ENCODE data around the gene GPT2.

DNA sequence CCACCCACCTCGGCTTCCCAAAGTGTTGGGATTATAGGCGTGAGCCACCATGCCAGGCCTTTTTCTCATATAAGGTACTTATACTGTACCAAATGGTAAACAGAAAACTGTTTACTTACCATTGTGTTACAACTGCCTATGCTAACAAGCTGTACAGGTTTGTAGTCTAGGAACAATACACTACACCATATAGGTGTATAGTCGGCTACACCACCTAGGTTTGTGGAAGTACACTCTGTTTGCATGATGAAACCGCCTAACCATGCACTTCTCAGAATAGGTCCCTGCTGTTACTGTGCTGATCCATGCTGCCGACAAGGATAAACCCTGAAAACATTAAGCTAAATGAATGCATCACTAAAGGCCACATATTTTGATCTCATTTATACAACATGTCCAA lies 70.4 kb downstream of the GPT2 start:
- TF ChIP-seq, protein P1, sequence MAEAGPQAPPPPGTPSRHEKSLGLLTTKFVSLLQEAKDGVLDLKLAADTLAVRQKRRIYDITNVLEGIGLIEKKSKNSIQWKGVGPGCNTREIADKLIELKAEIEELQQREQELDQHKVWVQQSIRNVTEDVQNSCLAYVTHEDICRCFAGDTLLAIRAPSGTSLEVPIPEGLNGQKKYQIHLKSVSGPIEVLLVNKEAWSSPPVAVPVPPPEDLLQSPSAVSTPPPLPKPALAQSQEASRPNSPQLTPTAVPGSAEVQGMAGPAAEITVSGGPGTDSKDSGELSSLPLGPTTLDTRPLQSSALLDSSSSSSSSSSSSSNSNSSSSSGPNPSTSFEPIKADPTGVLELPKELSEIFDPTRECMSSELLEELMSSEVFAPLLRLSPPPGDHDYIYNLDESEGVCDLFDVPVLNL (CRISPR knock-in tag; IDR thresholded peaks at IDR 0.05; ENCODE audit: borderline replicate concordance, low read depth), result no peak
- TF ChIP-seq, protein P2, sequence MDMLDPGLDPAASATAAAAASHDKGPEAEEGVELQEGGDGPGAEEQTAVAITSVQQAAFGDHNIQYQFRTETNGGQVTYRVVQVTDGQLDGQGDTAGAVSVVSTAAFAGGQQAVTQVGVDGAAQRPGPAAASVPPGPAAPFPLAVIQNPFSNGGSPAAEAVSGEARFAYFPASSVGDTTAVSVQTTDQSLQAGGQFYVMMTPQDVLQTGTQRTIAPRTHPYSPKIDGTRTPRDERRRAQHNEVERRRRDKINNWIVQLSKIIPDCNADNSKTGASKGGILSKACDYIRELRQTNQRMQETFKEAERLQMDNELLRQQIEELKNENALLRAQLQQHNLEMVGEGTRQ (CRISPR knock-in tag; IDR thresholded peaks at IDR 0.05), result no peak
- no peak for TF ChIP-seq NR3C1 (CRISPR knock-in tag; conservative IDR thresholded peaks at IDR 0.05; ENCODE audit: low read depth)
- TF ChIP-seq, protein P3, sequence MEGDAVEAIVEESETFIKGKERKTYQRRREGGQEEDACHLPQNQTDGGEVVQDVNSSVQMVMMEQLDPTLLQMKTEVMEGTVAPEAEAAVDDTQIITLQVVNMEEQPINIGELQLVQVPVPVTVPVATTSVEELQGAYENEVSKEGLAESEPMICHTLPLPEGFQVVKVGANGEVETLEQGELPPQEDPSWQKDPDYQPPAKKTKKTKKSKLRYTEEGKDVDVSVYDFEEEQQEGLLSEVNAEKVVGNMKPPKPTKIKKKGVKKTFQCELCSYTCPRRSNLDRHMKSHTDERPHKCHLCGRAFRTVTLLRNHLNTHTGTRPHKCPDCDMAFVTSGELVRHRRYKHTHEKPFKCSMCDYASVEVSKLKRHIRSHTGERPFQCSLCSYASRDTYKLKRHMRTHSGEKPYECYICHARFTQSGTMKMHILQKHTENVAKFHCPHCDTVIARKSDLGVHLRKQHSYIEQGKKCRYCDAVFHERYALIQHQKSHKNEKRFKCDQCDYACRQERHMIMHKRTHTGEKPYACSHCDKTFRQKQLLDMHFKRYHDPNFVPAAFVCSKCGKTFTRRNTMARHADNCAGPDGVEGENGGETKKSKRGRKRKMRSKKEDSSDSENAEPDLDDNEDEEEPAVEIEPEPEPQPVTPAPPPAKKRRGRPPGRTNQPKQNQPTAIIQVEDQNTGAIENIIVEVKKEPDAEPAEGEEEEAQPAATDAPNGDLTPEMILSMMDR (IDR thresholded peaks at IDR 0.05), result no peak
- TF ChIP-seq ZNF121 (CRISPR knock-in tag; IDR thresholded peaks at IDR 0.05), result no peak
- TF ChIP-seq, protein P4, sequence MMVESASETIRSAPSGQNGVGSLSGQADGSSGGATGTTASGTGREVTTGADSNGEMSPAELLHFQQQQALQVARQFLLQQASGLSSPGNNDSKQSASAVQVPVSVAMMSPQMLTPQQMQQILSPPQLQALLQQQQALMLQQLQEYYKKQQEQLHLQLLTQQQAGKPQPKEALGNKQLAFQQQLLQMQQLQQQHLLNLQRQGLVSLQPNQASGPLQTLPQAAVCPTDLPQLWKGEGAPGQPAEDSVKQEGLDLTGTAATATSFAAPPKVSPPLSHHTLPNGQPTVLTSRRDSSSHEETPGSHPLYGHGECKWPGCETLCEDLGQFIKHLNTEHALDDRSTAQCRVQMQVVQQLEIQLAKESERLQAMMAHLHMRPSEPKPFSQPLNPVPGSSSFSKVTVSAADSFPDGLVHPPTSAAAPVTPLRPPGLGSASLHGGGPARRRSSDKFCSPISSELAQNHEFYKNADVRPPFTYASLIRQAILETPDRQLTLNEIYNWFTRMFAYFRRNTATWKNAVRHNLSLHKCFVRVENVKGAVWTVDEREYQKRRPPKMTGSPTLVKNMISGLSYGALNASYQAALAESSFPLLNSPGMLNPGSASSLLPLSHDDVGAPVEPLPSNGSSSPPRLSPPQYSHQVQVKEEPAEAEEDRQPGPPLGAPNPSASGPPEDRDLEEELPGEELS (CRISPR knock-in tag; IDR thresholded peaks at IDR 0.05), result no peak
- TF ChIP-seq, protein P5, sequence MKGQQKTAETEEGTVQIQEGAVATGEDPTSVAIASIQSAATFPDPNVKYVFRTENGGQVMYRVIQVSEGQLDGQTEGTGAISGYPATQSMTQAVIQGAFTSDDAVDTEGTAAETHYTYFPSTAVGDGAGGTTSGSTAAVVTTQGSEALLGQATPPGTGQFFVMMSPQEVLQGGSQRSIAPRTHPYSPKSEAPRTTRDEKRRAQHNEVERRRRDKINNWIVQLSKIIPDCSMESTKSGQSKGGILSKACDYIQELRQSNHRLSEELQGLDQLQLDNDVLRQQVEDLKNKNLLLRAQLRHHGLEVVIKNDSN (CRISPR knock-in tag; IDR thresholded peaks at IDR 0.05), result no peak
- TF ChIP-seq ZBTB21 (CRISPR knock-in tag; IDR thresholded peaks at IDR 0.05; ENCODE audit: borderline replicate concordance), result no peak

Measured in WTC11 (cell line).